Endothelial cell of umbilical vein (primary cell): ENCODE data around the gene COQ8B. TPM values are rescaled to one million over a fixed set of nuclear protein-coding genes. Genes with fewer than 3 reads are reported as not detected.
A peak's percentile ranks its signal among the peaks of the same experiment; 100 is the strongest.

ENCODE experiments used
- BruUV-seq: library from RNA; stranded (reverse); fragments of 400-500 nt; replicated peaks from 2 replicates; lab custom pipeline; 2021; lab: Mats Ljungman, UMichigan
- CTCF ChIA-PET: fragments of 300-600, 350-600 bp; sonication (Branson Sonifier 250); formaldehyde crosslinking; loops from one replicate; lab custom pipeline; 2021; ENCODE audit warnings: antibody characterized with exemption, inconsistent platforms; lab: Charles Lee
- POLR2A ChIA-PET: fragments of 300-600, 350-600 bp; sonication (Branson Sonifier 250); formaldehyde crosslinking; loops from one replicate; lab custom pipeline; 2021; ENCODE audit warnings: antibody characterized with exemption, inconsistent platforms; lab: Charles Lee
- DNase-seq: peaks from one replicate; pipeline ENCODE4 v3.0.0-alpha.2; 2011; ENCODE audit warnings: low read depth, low spot score
- FAIRE-seq: peaks from 2 replicates; lab custom pipeline; 2011; peaks lifted over from hg19 to GRCh38; lab: Jason Lieb, UNC
- H2AFZ ChIP-seq: 2 replicates; pipeline ENCODE4 v1.6.0; 2012; ENCODE audit warnings: low read depth, low read length, control low read depth, inconsistent platforms
- H3K27ac ChIP-seq: 2 replicates; pipeline ENCODE4 v1.5.1; 2011; ENCODE audit warnings: low read depth, mild to moderate bottlenecking, control low read depth, low read length, moderate library complexity; ENCODE audit not compliant: insufficient read depth
- H3K27me3 ChIP-seq, 2 experiments: 2 replicates each; pipeline versions ENCODE4 v1.6.0 to v1.6.1; 2011; ENCODE audit warnings: low read length in 2 of 2, mixed read lengths in 1 of 2; ENCODE audit not compliant: control insufficient read depth in 2 of 2, insufficient read depth in 2 of 2
- H3K36me3 ChIP-seq, 2 experiments: 2 replicates in 1 of 2; 3 replicates in 1 of 2; pipeline ENCODE4 v1.5.1; 2011; ENCODE audit warnings: low read length in 2 of 2, mild to moderate bottlenecking in 1 of 2, moderate library complexity in 1 of 2; ENCODE audit not compliant: control insufficient read depth in 2 of 2, insufficient read depth in 2 of 2; ENCODE audit errors: extremely low read depth in 1 of 2
- H3K4me1 ChIP-seq: 3 replicates; pipeline ENCODE4 v1.5.1; 2011; ENCODE audit warnings: mild to moderate bottlenecking, low read length; ENCODE audit not compliant: control insufficient read depth, insufficient read depth; ENCODE audit errors: extremely low read depth
- H3K4me2 ChIP-seq: 2 replicates; pipeline ENCODE4 v1.6.1; 2011; ENCODE audit warnings: low read length, control low read depth, mixed read lengths; ENCODE audit not compliant: insufficient read depth
- H3K4me3 ChIP-seq, 3 experiments: fragments of 200-600 bp in 1 of 3; sonication (generic), shearing (Covaris generic) in 1 of 3; replicated peaks in 1 of 3; 2 replicates each; pipeline ENCODE4 v1.5.1; 2011 to 2016; ENCODE audit warnings: control low read depth in 3 of 3, low read length in 3 of 3, mild to moderate bottlenecking in 2 of 3, inconsistent platforms in 1 of 3, low read depth in 1 of 3, moderate library complexity in 1 of 3; ENCODE audit not compliant: insufficient read depth in 1 of 3
- H3K79me2 ChIP-seq: 2 replicates; pipeline ENCODE4 v1.6.0; 2012; ENCODE audit warnings: low read length, inconsistent platforms; ENCODE audit not compliant: control insufficient read depth, insufficient read depth
- H3K9ac ChIP-seq: replicated peaks from 2 replicates; pipeline ENCODE3; 2011; ENCODE audit warnings: low read length, control low read depth; ENCODE audit not compliant: insufficient read depth; ENCODE audit errors: extremely low read depth
- H3K9me1 ChIP-seq: replicated peaks from 3 replicates; pipeline ENCODE4 v1.6.0; 2011; ENCODE audit warnings: mild to moderate bottlenecking, low read length; ENCODE audit not compliant: control insufficient read depth, insufficient read depth; ENCODE audit errors: extremely low read depth
- H3K9me3 ChIP-seq: replicated peaks from 2 replicates; pipeline ENCODE4 v1.5.1; 2012; ENCODE audit warnings: low read length, inconsistent platforms; ENCODE audit not compliant: control insufficient read depth, insufficient read depth
- H4K20me1 ChIP-seq: replicated peaks from 2 replicates; pipeline ENCODE3; 2011; ENCODE audit warnings: mild to moderate bottlenecking, low read length; ENCODE audit not compliant: control insufficient read depth, insufficient read depth; ENCODE audit errors: extremely low read depth
- EZH2 ChIP-seq: IDR thresholded peaks from 2 replicates; pipeline ENCODE4 v1.6.1; 2012; ENCODE audit warnings: borderline replicate concordance, low read depth, mild to moderate bottlenecking, moderate library complexity, low read length, inconsistent platforms; ENCODE audit not compliant: severe bottlenecking
- FOS ChIP-seq: IDR thresholded peaks from 2 replicates; pipeline ENCODE4 v1.6.1; 2011; ENCODE audit warnings: mild to moderate bottlenecking, low read length, moderate library complexity, borderline replicate concordance; ENCODE audit not compliant: insufficient read depth
- GATA2 ChIP-seq: IDR thresholded peaks from 2 replicates; pipeline ENCODE4 v1.7.0; 2011; ENCODE audit warnings: low read depth, mild to moderate bottlenecking, moderate library complexity, mixed read lengths, low read length; ENCODE audit not compliant: insufficient read length, insufficient read depth
- JUN ChIP-seq: IDR thresholded peaks from 2 replicates; pipeline ENCODE4 v1.6.1; 2011; ENCODE audit warnings: borderline replicate concordance, low read depth; ENCODE audit not compliant: insufficient read length, insufficient read depth
- MYC ChIP-seq: IDR thresholded peaks from one replicate; pipeline ENCODE4 v1.6.1; 2011; ENCODE audit warnings: mild to moderate bottlenecking, low read depth, low read length
- POLR2A ChIP-seq: IDR thresholded peaks from 2 replicates; pipeline ENCODE4 v1.6.1; 2012; ENCODE audit warnings: low read depth, mild to moderate bottlenecking, control low read depth, low read length
- POLR2AphosphoS5 ChIP-seq: IDR thresholded peaks from 2 replicates; pipeline ENCODE4 v1.6.1; 2012; ENCODE audit warnings: low read depth, mild to moderate bottlenecking, control low read depth, low read length, moderate library complexity; ENCODE audit not compliant: insufficient read depth
- dilution Hi-C: fragments of 300-500 bp; cut with MboI; formaldehyde crosslinking; loops from one replicate; pipeline ENCODE4 v1.15.0; 2019; ENCODE audit warnings: low sequenced_read_pairs; ENCODE audit not compliant: extremely low pct_ligation_motif_present
- intact Hi-C: fragments of 100-400 bp; cut with micrococcal nuclease; formaldehyde crosslinking; loops from one replicate; pipeline ENCODE4 v1.10.0; 2022
- polyA plus RNA-seq, 4 experiments: library from polyadenylated mRNA; depleted of rRNA in 3 of 4; stranded (reverse) in 3 of 4; unstranded in 1 of 4; fragments of >200 nt; gene quantifications; 2 replicates each; pipeline versions ENCODE4 v1.2.1 to v1.2.3, GENCODE V29; 2011 to 2012; ENCODE audit warnings: missing spikeins in 1 of 4
- total RNA-seq: library from RNA; stranded (reverse); gene quantifications from 2 replicates; pipeline ENCODE4 v1.2.3, GENCODE V29; 2021
- TF ChIP-seq, protein P1 (sequence below): IDR thresholded peaks from 2 replicates; pipeline ENCODE4 v1.6.1; 2011; ENCODE audit not compliant: insufficient read depth, insufficient read length
- TF ChIP-seq, protein P2 (sequence below), 2 donors: IDR thresholded peaks; 1 replicate in 1 of 2; 2 replicates in 1 of 2; pipeline ENCODE4 v1.5.1; 2011; ENCODE audit warnings: low read length in 2 of 2, mild to moderate bottlenecking in 2 of 2, moderate library complexity in 2 of 2, control low read depth in 1 of 2, inconsistent platforms in 1 of 2, low read depth in 1 of 2; ENCODE audit not compliant: insufficient read depth in 1 of 2; ENCODE audit errors: extremely low read depth in 1 of 2

Gene COQ8B
- total and polyA plus RNA-seq, 2 donors (not counting 3 experiments of a cell fraction or from before 2014, with no cell fraction given) = 16.2 to 19.2 TPM

DNA sequence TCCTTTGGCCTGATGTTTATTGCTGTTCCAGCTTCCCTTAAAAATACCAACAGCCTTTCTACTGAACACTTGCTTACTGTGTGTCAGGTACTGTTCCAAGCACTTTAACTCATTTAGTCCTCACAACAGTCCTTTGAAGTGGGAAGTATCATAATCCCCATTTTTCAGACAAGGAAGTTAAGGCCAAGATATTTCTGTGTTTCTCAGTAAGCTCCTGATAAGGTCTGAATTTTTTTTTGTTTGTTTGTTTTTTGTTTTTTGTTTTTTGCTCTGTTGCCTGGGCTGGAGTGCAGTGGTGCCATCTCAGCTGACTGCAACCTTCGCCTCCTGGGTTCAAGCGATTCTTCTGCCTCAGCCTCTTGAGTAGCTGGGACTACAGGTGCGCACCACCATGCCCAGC is 41.8 kb upstream of the COQ8B start:
- no peak for DNase-seq
- Histone ChIP-seq H3K36me3 (peaks cover 24 to 51% of the 10 kb centered on the region in 2 experiments), H3K27ac (no peak overlapping the region), H4K20me1 (no peaks in the 10 kb centered on the region), H3K4me1 (peaks cover 33% of the 10 kb centered on the region), H3K79me2 (peaks cover 63% of the 10 kb centered on the region), H3K27me3 (no peaks in the 10 kb centered on the region), H3K4me2 (no peak overlapping the region), H3K4me3 (no peak overlapping the region), H2AFZ (no peak overlapping the region), H3K9me1 (no peaks in the 10 kb centered on the region), H3K9ac (no peak overlapping the region), H3K9me3 (no peaks in the 10 kb centered on the region)
- no TSS peak for BruUV-seq
- TF ChIP-seq EZH2 (no peak), JUN (no peak), POLR2A (no peak), MYC (no peak), GATA2 (no peak), FOS (no peak), POLR2AphosphoS5 (no peak)
- TF ChIP-seq, protein P1, sequence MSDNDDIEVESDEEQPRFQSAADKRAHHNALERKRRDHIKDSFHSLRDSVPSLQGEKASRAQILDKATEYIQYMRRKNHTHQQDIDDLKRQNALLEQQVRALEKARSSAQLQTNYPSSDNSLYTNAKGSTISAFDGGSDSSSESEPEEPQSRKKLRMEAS = no peak
- TF ChIP-seq, protein P2, sequence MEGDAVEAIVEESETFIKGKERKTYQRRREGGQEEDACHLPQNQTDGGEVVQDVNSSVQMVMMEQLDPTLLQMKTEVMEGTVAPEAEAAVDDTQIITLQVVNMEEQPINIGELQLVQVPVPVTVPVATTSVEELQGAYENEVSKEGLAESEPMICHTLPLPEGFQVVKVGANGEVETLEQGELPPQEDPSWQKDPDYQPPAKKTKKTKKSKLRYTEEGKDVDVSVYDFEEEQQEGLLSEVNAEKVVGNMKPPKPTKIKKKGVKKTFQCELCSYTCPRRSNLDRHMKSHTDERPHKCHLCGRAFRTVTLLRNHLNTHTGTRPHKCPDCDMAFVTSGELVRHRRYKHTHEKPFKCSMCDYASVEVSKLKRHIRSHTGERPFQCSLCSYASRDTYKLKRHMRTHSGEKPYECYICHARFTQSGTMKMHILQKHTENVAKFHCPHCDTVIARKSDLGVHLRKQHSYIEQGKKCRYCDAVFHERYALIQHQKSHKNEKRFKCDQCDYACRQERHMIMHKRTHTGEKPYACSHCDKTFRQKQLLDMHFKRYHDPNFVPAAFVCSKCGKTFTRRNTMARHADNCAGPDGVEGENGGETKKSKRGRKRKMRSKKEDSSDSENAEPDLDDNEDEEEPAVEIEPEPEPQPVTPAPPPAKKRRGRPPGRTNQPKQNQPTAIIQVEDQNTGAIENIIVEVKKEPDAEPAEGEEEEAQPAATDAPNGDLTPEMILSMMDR (IDR thresholded peaks at IDR 0.05; ENCODE audit: extremely low read depth in 1 of 2, insufficient read depth in 1 of 2, low read depth in 1 of 2, low read length in 2 of 2) = no peak
- intact Hi-C loops = no loop called here
- FAIRE-seq = peak; percentile 31
- CTCF ChIA-PET = interaction anchor here (0.5 to 2.0 kb wide), 3 partner anchors 13 to 78 kb away, joined by 3 to 5 read pairs (median 5); partner anchors contain the start of gene EGLN2
- dilution Hi-C loops = no loop called here
- POLR2A ChIA-PET = interaction anchor here (1.7 kb wide), 1 partner anchor 19 kb away, joined by 5 read pairs; the partner anchor contains the start of gene RAB4B
